Astrocyte of the cerebellum (primary cell): ENCODE results near the gene PLEKHA1.

Experiments
- DNase-seq: peaks from one replicate; pipeline ENCODE4 v3.0.0-alpha.2; 2011; ENCODE audit warnings: low read depth
- H3K4me3 ChIP-seq: 2 replicates; pipeline ENCODE4 v1.5.1; 2011; ENCODE audit warnings: mild to moderate bottlenecking, low read depth, low read length, moderate library complexity
- CTCF ChIP-seq: IDR thresholded peaks from 2 replicates; pipeline ENCODE4 v1.5.1; 2012; ENCODE audit warnings: low read length, low read depth, moderate library complexity, mild to moderate bottlenecking; ENCODE audit errors: missing control alignments
- in situ Hi-C: cut with HindIII; loops from 2 replicates; pipeline ENCODE4 v1.10.0; 2017; ENCODE audit warnings: low sequenced_read_pairs

Gene PLEKHA1

DNA sequence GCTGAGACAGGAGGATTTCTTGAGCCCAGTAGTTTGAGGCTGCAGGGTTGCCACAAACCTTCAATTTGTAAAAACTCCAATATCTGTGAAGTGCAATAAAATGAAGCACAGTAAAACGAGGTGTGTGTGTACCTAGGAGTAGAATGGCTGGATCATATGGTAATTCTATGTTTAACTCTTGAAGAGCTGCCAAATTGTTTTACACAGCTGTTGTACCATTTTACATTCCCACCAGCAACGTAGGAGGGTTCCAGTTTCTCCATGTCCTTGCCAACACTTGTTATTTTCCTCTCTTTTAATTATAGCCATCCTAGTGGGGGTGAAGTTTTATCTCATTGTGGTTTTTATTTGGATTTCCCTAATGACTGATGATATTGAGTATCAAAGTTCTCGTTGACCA lies 16.2 kb downstream of the PLEKHA1 start:
- no peak for DNase-seq
- in situ Hi-C loops, result no loop called here
- H3K4me3 ChIP-seq, result no peak overlapping the region
- TF ChIP-seq CTCF, result no peak

- no peak for DNase-seq
- no peak for TF ChIP-seq CTCF
- no peak overlapping the region for H3K4me3 ChIP-seq
- in situ Hi-C loops, result no loop called here
These were observed 17.4 kb downstream of the PLEKHA1 start for GRCh38 chr10:122391875-122392274.

DNA sequence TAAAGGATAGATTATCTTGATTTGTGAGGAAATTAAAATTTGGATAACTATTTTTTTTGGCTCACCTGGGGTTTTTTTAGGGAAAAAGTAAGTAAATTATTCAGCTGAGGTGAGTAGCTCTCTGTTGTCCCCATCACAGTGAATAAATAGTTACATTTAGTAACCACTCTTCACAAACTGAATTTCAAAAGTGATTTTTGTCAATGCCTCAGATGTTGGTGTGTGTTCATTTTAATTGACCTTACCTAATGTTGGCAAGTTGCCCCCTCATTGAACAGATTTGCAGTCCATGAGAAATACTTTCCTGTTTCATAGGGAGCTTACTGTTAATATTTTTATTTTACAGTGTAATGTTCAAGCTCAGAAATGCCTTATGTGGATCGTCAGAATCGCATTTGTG lies 18.3 kb downstream of the PLEKHA1 start:
- in situ Hi-C loops, result no loop called here
- TF ChIP-seq CTCF, result no peak
- DNase-seq, result no peak
- H3K4me3 ChIP-seq, result no peak overlapping the region

DNA sequence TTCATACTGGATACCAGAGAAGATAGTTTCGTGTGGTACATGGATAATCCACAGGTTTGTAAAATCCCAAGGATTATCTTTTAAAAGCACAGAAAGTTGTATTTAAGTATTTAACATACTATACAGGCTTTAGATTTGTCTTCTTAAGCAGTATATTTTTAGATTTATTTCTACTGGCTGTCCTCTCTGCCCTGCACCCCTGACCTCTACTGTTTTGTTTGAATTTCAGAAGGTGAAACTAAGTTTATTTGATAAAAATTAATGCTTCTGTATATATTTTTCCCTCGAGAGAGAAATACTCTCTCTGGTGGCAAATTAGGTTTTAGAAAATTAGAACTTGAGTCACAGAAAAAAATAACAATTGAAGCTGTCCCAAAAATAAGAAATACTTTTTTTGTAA lies 18.8 kb downstream of the PLEKHA1 start:
- no peak for TF ChIP-seq CTCF
- H3K4me3 ChIP-seq, result no peak overlapping the region
- in situ Hi-C loops, result no loop called here
- DNase-seq, result no peak

DNA sequence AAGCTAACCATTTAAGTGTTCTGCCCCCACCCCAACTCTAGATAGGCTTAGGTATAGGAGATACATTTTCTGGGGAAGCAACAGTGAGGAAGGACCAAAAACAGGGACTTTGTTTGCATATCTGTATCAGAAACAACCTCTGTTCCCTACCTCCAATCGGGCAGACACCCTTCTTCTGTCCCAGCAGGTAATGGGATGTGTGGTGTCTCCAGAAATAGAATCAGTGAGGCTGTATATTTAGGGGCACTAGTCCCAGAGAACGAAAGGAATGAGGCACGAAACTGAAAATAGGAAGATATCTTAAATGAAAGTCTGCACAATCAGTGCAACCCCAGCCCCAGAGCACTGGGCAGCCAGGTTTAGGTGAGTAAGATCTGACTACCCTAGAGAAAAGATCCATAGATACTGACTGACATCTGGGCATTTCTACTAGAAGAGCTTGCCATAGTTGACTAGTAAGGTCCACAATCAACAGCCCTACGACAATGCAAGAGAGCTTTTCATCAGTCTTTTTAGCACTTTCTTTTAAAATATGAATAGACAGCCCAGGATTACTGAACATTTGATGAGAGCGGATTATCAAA lies 28.1 kb downstream of the PLEKHA1 start:
- no peak for TF ChIP-seq CTCF
- in situ Hi-C loops, result no loop called here
- no peak for DNase-seq
- no peak overlapping the region for H3K4me3 ChIP-seq

- TF ChIP-seq CTCF, result no peak
- no peak overlapping the region for H3K4me3 ChIP-seq
- DNase-seq, result no peak
- in situ Hi-C loops, result no loop called here
These were observed 30.1 kb downstream of the PLEKHA1 start for GRCh38 chr10:122404576-122404975.
